IMR-90 (cell line): Measurements from ENCODE around the gene CENPQ. TPM values are rescaled to one million over a fixed set of nuclear protein-coding genes. Genes with fewer than 3 reads are reported as not detected.

Experiments
- ATAC-seq: fragments of 200-7000 bp; cut with Tn5 transposase; 2 replicates; pipeline ENCODE4 v1.9.1; 2020; ENCODE audit warnings: low read depth, mild to moderate bottlenecking, moderate library complexity
- BruUV-seq: library from RNA; stranded (reverse); fragments of 400-500 nt; replicated peaks from 2 replicates; lab custom pipeline; 2021; lab: Mats Ljungman, UMichigan
- CTCF ChIA-PET: fragments of 300-600 bp; formaldehyde crosslinking; extraction: SDS; loops from one replicate; lab custom pipeline; 2021; ENCODE audit warnings: antibody characterized with exemption; lab: Yijun Ruan, JAX
- POLR2A ChIA-PET: fragments of 300-600 bp; sonication (Branson Sonifier 250); formaldehyde crosslinking; loops from one replicate; lab custom pipeline; 2022; ENCODE audit warnings: antibody characterized with exemption; ENCODE audit not compliant: unreplicated experiment; lab: Charles Lee
- DNase-seq: peaks from one replicate; pipeline ENCODE4 v3.0.0; 2013
- H2AFZ ChIP-seq: replicated peaks from 2 replicates; pipeline ENCODE3; 2013; ENCODE audit warnings: low read length, mild to moderate bottlenecking; ENCODE audit not compliant: poor library complexity
- H2AK5ac ChIP-seq: 2 replicates; pipeline ENCODE4 v1.6.1; 2013; ENCODE audit warnings: low read depth, low read length, inconsistent platforms
- H2AK9ac ChIP-seq: replicated peaks from 2 replicates; pipeline ENCODE3; 2013; ENCODE audit warnings: mild to moderate bottlenecking, low read depth, low read length, moderate library complexity; ENCODE audit not compliant: poor library complexity
- H2BK120ac ChIP-seq: 2 replicates; pipeline ENCODE4 v1.6.1; 2013; ENCODE audit warnings: low read depth, low read length, inconsistent platforms
- H2BK15ac ChIP-seq: 3 replicates; pipeline ENCODE4 v1.6.1; 2013; ENCODE audit warnings: low read depth, low read length, inconsistent platforms
- H2BK20ac ChIP-seq: 2 replicates; pipeline ENCODE4 v1.6.1; 2013; ENCODE audit warnings: low read depth, mild to moderate bottlenecking, inconsistent platforms, low read length, moderate library complexity
- H2BK5ac ChIP-seq: 2 replicates; pipeline ENCODE4 v1.6.1; 2013; ENCODE audit warnings: mild to moderate bottlenecking, low read depth, low read length, inconsistent platforms; ENCODE audit not compliant: poor library complexity, severe bottlenecking
- H3K14ac ChIP-seq: replicated peaks from 2 replicates; pipeline ENCODE4 v1.6.1; 2013; ENCODE audit warnings: low read depth, low read length, inconsistent platforms
- H3K18ac ChIP-seq: 2 replicates; pipeline ENCODE4 v1.6.1; 2013; ENCODE audit warnings: low read depth, low read length, control low read depth
- H3K23ac ChIP-seq: 2 replicates; pipeline ENCODE4 v1.6.1; 2013; ENCODE audit warnings: low read depth, low read length, inconsistent platforms
- H3K27ac ChIP-seq: 2 replicates; pipeline ENCODE4 v1.5.1; 2013; ENCODE audit warnings: mild to moderate bottlenecking, control low read depth, low read length; ENCODE audit not compliant: insufficient read depth
- H3K27me3 ChIP-seq: 2 replicates; pipeline ENCODE4 v1.6.1; 2013; ENCODE audit warnings: low read length; ENCODE audit not compliant: control insufficient read depth, insufficient read depth
- H3K36me3 ChIP-seq: 2 replicates; pipeline ENCODE4 v1.6.1; 2013; ENCODE audit warnings: low read length, mixed read lengths; ENCODE audit not compliant: control insufficient read depth, insufficient read depth
- H3K4ac ChIP-seq: 2 replicates; pipeline ENCODE4 v1.6.1; 2013; ENCODE audit warnings: low read depth, low read length, inconsistent platforms
- H3K4me1 ChIP-seq: 2 replicates; pipeline ENCODE4 v1.6.1; 2013; ENCODE audit warnings: low read length, mixed read lengths; ENCODE audit not compliant: control insufficient read depth, insufficient read depth
- H3K4me2 ChIP-seq: 2 replicates; pipeline ENCODE4 v1.6.1; 2013; ENCODE audit warnings: low read depth, mild to moderate bottlenecking, control low read depth, low read length, moderate library complexity
- H3K4me3 ChIP-seq: 2 replicates; pipeline ENCODE4 v1.5.1; 2013; ENCODE audit warnings: low read depth, mild to moderate bottlenecking, control low read depth, low read length, moderate library complexity; ENCODE audit not compliant: insufficient read depth
- H3K56ac ChIP-seq: 2 replicates; pipeline ENCODE4 v1.6.1; 2013; ENCODE audit warnings: low read length, inconsistent platforms; ENCODE audit not compliant: insufficient read depth; ENCODE audit errors: extremely low read depth
- H3K79me1 ChIP-seq, 2 experiments: 2 replicates each; pipeline ENCODE4 v1.6.1; 2013; ENCODE audit warnings: low read length in 2 of 2, inconsistent platforms in 1 of 2, low read depth in 1 of 2
- H3K9ac ChIP-seq: 2 replicates; pipeline ENCODE4 v1.6.1; 2013; ENCODE audit warnings: low read depth, low read length, control low read depth
- H3K9me1 ChIP-seq: 2 replicates; pipeline ENCODE4 v1.6.1; 2013; ENCODE audit warnings: low read length, inconsistent platforms; ENCODE audit not compliant: insufficient read depth
- H3K9me3 ChIP-seq: 2 replicates; pipeline ENCODE4 v1.6.1; 2013; ENCODE audit warnings: low read length; ENCODE audit not compliant: control insufficient read depth, insufficient read depth
- H4K20me1 ChIP-seq: 2 replicates; pipeline ENCODE4 v1.6.1; 2013; ENCODE audit warnings: low read length, inconsistent platforms; ENCODE audit not compliant: insufficient read depth
- H4K5ac ChIP-seq: 2 replicates; pipeline ENCODE4 v1.6.1; 2013; ENCODE audit warnings: mild to moderate bottlenecking, low read depth, low read length, control low read depth
- H4K8ac ChIP-seq, 2 experiments: 2 replicates each; pipeline ENCODE4 v1.6.1; 2013; ENCODE audit warnings: low read depth in 2 of 2, low read length in 2 of 2, control low read depth in 1 of 2, inconsistent platforms in 1 of 2
- H4K91ac ChIP-seq: 2 replicates; pipeline ENCODE4 v1.6.1; 2013; ENCODE audit warnings: low read depth, low read length, inconsistent platforms; ENCODE audit not compliant: insufficient read depth
- CEBPB ChIP-seq: IDR thresholded peaks from 2 replicates; pipeline ENCODE4 v1.6.1; 2012; ENCODE audit warnings: low read depth, low read length, improper control_type of control experiment
- CHD1 ChIP-seq: IDR thresholded peaks from 2 replicates; pipeline ENCODE4 v1.6.1; 2012; ENCODE audit warnings: low read depth, low read length, improper control_type of control experiment
- FOS ChIP-seq: fragments of 150-350 bp; IDR thresholded peaks from 2 replicates; pipeline ENCODE4 v1.6.1; 2016; ENCODE audit warnings: low read depth, low read length
- MXI1 ChIP-seq: IDR thresholded peaks from 2 replicates; pipeline ENCODE4 v1.6.1; 2012; ENCODE audit warnings: low read depth, mild to moderate bottlenecking, low read length, moderate library complexity, borderline replicate concordance
- RCOR1 ChIP-seq: IDR thresholded peaks from 2 replicates; pipeline ENCODE4 v1.6.1; 2012; ENCODE audit warnings: mild to moderate bottlenecking, low read length, improper control_type of control experiment; ENCODE audit not compliant: insufficient replicate concordance
- USF2 ChIP-seq: fragments of 150-350 bp; IDR thresholded peaks from 2 replicates; pipeline ENCODE4 v1.6.1; 2017; ENCODE audit warnings: mild to moderate bottlenecking, antibody characterized with exemption, low read length, low read depth
- WGBS, 2 experiments: methylation state at CpG; one replicate each; pipeline versions ENCODE4 v1.1.5 to v1.1.7; 2013; ENCODE audit warnings: missing lambda C conversion rate in 2 of 2; ENCODE audit not compliant: insufficient read length in 1 of 2; ENCODE audit errors: extremely low coverage in 2 of 2; 5-methylcytosine and 5-hydroxymethylcytosine counted together
- dilution Hi-C: fragments of 300-500 bp; cut with HindIII; formaldehyde crosslinking; loops from one replicate; pipeline ENCODE4 v1.14.3; 2018; ENCODE audit warnings: low sequenced_read_pairs; ENCODE audit not compliant: unreplicated experiment
- in situ Hi-C: fragments of 300-500 bp; cut with MboI; formaldehyde crosslinking; loops from 3 replicates; pipeline ENCODE4 v1.14.3; 2019; ENCODE audit warnings: low sequenced_read_pairs, inconsistent platforms, mixed read lengths
- intact Hi-C: fragments of 100-400 bp; cut with micrococcal nuclease; formaldehyde crosslinking; loops from 2 replicates; pipeline ENCODE4 v1.10.0; 2022
- polyA plus RNA-seq, 3 experiments: library from polyadenylated mRNA; depleted of rRNA; stranded (reverse); fragments of >200 nt; gene quantifications; 2 replicates each; pipeline ENCODE4 v1.2.3, GENCODE V29; 2012; ENCODE audit warnings: low replicate concordance in 1 of 3
- total RNA-seq: library from RNA; depleted of rRNA; stranded (reverse); fragments of >200 nt; gene quantifications from 2 replicates; pipeline ENCODE4 v1.2.3, GENCODE V29; 2012

CENPQ gene
- total and polyA plus RNA-seq, 2 of the 4 experiments (the other 2 are of a cell fraction), result 2.2 to 3.7 TPM

- H3K4ac ChIP-seq, result no peak overlapping the region
- no peak overlapping the region for H3K9ac ChIP-seq
- 60% methylated on average over 1 of the region's 5 CpGs; no CpG with 5 or more reads in 1 of the 2 experiments for WGBS, 2 experiments
- no peak overlapping the region for H2AK5ac ChIP-seq
- H4K20me1 ChIP-seq, result no peaks in the 10 kb centered on the region
- ATAC-seq, result no peak
- no peak overlapping the region for H3K4me3 ChIP-seq
- H2AK9ac ChIP-seq, result no peak overlapping the region
- H3K4me1 ChIP-seq, result no peaks in the 10 kb centered on the region
- no peak overlapping the region for H2BK15ac ChIP-seq
- no TSS peak for BruUV-seq
- H3K9me1 ChIP-seq, result no peaks in the 10 kb centered on the region
- H3K27ac ChIP-seq, result no peak overlapping the region
- no peak overlapping the region for H3K18ac ChIP-seq
- no peak overlapping the region for H2BK120ac ChIP-seq
- H3K4me2 ChIP-seq, result no peak overlapping the region
- H4K91ac ChIP-seq, result no peak overlapping the region
- no peak overlapping the region for H2BK20ac ChIP-seq
- no peak overlapping the region for H2BK5ac ChIP-seq
- H4K5ac ChIP-seq, result no peak overlapping the region
- H3K36me3 ChIP-seq, result no peaks in the 10 kb centered on the region
- DNase-seq, result no peak
- no peak overlapping the region for H3K23ac ChIP-seq
- dilution Hi-C loops, result no loop called here
- no peaks in the 10 kb centered on the region for H3K79me1 ChIP-seq
- no peak overlapping the region for H4K8ac ChIP-seq
- no peaks in the 10 kb centered on the region for H3K27me3 ChIP-seq
- CTCF ChIA-PET, result no interaction called here
- H2AFZ ChIP-seq, result no peak overlapping the region
- H3K14ac ChIP-seq, result no peak overlapping the region
- H3K9me3 ChIP-seq, result no peaks in the 10 kb centered on the region
- intact Hi-C loops, result no loop called here
- TF ChIP-seq RCOR1 (no peak), CEBPB (no peak), CHD1 (no peak), FOS (no peak), USF2 (no peak), MXI1 (no peak)
- H3K56ac ChIP-seq, result no peak overlapping the region
- in situ Hi-C loops, result no loop called here
- POLR2A ChIA-PET, result no interaction called here
Measured at GRCh38 chr6:49506569-49507111, 43.5 kb downstream of the CENPQ start.
